K562 (cell line): ENCODE results near the gene MACROH2A2. TPM values are rescaled to one million over a fixed set of nuclear protein-coding genes. Genes with fewer than 3 reads are reported as not detected.
"Not testable (repeated sequence)": the region's sequence is repeated elsewhere in the genome, so short reads cannot be mapped to it uniquely, and the experiment has no call there.

Experiments
- ATAC-seq: fragments of 200-7000 bp; cut with Tn5 transposase; 3 replicates; pipeline ENCODE4 v1.9.1; 2020; ENCODE audit warnings: moderate library complexity
- BruUV-seq: library from RNA; stranded (reverse); fragments of 400-500 nt; replicated peaks from 2 replicates; lab custom pipeline; 2021; lab: Mats Ljungman, UMichigan
- CTCF ChIA-PET: fragments of 300-600 bp; formaldehyde crosslinking; extraction: SDS; loops from one replicate; lab custom pipeline; 2021; ENCODE audit warnings: low intra/inter-chr PET ratio; lab: Yijun Ruan, JAX
- POLR2A ChIA-PET: fragments of 300-600, 350-650 bp; sonication (Branson Sonifier 250); formaldehyde crosslinking; extraction: SDS; loops from one replicate; lab custom pipeline; 2021; ENCODE audit warnings: antibody characterized with exemption, inconsistent platforms; lab: Yijun Ruan, JAX
- DNase-seq, 4 experiments: peaks; one replicate each; pipeline versions ENCODE4 v3.0.0 to v3.0.0-alpha.2; 2011 to 2018; ENCODE audit warnings: low spot score in 3 of 4, mixed read lengths in 3 of 4; ENCODE audit errors: extremely low read depth in 1 of 4
- FAIRE-seq: peaks from 2 replicates; lab custom pipeline; 2011; peaks lifted over from hg19 to GRCh38; lab: Jason Lieb, UNC
- H2AFZ ChIP-seq: 2 replicates; pipeline ENCODE4 v1.6.0; 2011; ENCODE audit warnings: low read depth, low read length, control low read depth, inconsistent platforms
- H3K27ac ChIP-seq: fragments of 200-600 bp; 3 replicates; pipeline ENCODE4 v1.8.0; 2011; ENCODE audit warnings: low read depth, mild to moderate bottlenecking, control low read depth, inconsistent platforms, low read length, moderate library complexity, mixed read lengths; ENCODE audit errors: extremely low read depth
- H3K27me3 ChIP-seq, 2 experiments: fragments of 300-600 bp in 1 of 2; 2 replicates in 1 of 2; 3 replicates in 1 of 2; pipeline versions ENCODE4 v1.6.0 to v1.8.0; 2011; ENCODE audit warnings: inconsistent platforms in 2 of 2, low read length in 2 of 2, mild to moderate bottlenecking in 1 of 2, mixed read lengths in 1 of 2, moderate library complexity in 1 of 2; ENCODE audit not compliant: control insufficient read depth in 2 of 2, insufficient read depth in 2 of 2
- H3K36me3 ChIP-seq: fragments of 300-600 bp; 3 replicates; pipeline ENCODE4 v1.8.0; 2011; ENCODE audit warnings: mild to moderate bottlenecking, low read length, inconsistent platforms; ENCODE audit not compliant: control insufficient read depth, insufficient read depth
- H3K4me1 ChIP-seq, 2 experiments: fragments of 200-600 bp in 1 of 2; replicated peaks in 1 of 2; 2 replicates in 1 of 2; 3 replicates in 1 of 2; pipeline versions ENCODE4 v1.5.1 to v1.8.0; 2011; ENCODE audit warnings: inconsistent platforms in 2 of 2, low read length in 2 of 2, mild to moderate bottlenecking in 1 of 2, mixed read lengths in 1 of 2, moderate library complexity in 1 of 2; ENCODE audit not compliant: control insufficient read depth in 2 of 2, insufficient read depth in 2 of 2
- H3K4me2 ChIP-seq: 2 replicates; pipeline ENCODE4 v1.6.1; 2011; ENCODE audit warnings: low read length, control low read depth, inconsistent platforms, mixed read lengths; ENCODE audit not compliant: insufficient read depth
- H3K4me3 ChIP-seq: fragments of 200-600 bp; sonication (generic), shearing (Covaris generic); 2 replicates; pipeline ENCODE4 v1.5.1; 2016; ENCODE audit warnings: control low read depth, inconsistent platforms
- H3K79me2 ChIP-seq: fragments of 200-600 bp; 3 replicates; pipeline ENCODE4 v1.8.0; 2011; ENCODE audit warnings: low read length, inconsistent platforms; ENCODE audit not compliant: control insufficient read depth, insufficient read depth
- H3K9ac ChIP-seq, 2 experiments: 2 replicates each; pipeline versions ENCODE4 v1.6.0 to v1.6.1; 2011; ENCODE audit warnings: low read depth in 2 of 2, low read length in 2 of 2, control low read depth in 1 of 2, inconsistent platforms in 1 of 2, mild to moderate bottlenecking in 1 of 2, mixed read lengths in 1 of 2; ENCODE audit not compliant: insufficient read depth in 1 of 2
- H3K9me1 ChIP-seq: one replicate; pipeline ENCODE4 v1.6.0; 2011; ENCODE audit warnings: inconsistent platforms, mild to moderate bottlenecking, low read length, moderate library complexity; ENCODE audit not compliant: control insufficient read depth, insufficient read depth
- H3K9me3 ChIP-seq: replicated peaks from 2 replicates; pipeline ENCODE4 v1.5.1; 2011; ENCODE audit warnings: low read depth, low read length, inconsistent platforms; ENCODE audit not compliant: control insufficient read depth, insufficient read depth
- H4K20me1 ChIP-seq: replicated peaks from 2 replicates; pipeline ENCODE4 v1.6.1; 2011; ENCODE audit warnings: low read length, inconsistent platforms, mixed read lengths; ENCODE audit not compliant: control insufficient read depth, insufficient read depth
- CHD4 ChIP-seq: fragments of 200-600 bp; sonication (generic); IDR thresholded peaks from 3 replicates; pipeline ENCODE4 v1.6.1; 2012; ENCODE audit warnings: low read depth, mild to moderate bottlenecking, mixed read lengths, low read length, inconsistent platforms; ENCODE audit not compliant: insufficient read depth, insufficient replicate concordance, poor library complexity, severe bottlenecking
- SAFB ChIP-seq: fragments of 200-400 bp; formaldehyde crosslinking; IDR thresholded peaks from 2 replicates; pipeline ENCODE4 v1.6.1; 2017; ENCODE audit warnings: low read depth, low read length, borderline replicate concordance
- ZBTB11 ChIP-seq, 3 experiments: fragments of 200-800 bp in 1 of 3; fragments of 250-450 bp in 1 of 3; fragments of 450-650 bp in 1 of 3; sonication (Bioruptor Pico) in 1 of 3; sonication (Bioruptor generic) in 1 of 3; formaldehyde crosslinking in 1 of 3; IDR thresholded peaks; 2 replicates each; pipeline versions ENCODE4 v1.6.1 to v1.8.0; 2016 to 2022; ENCODE audit warnings: mild to moderate bottlenecking in 2 of 3, missing genetic modification characterization in 2 of 3, missing compliant biosample characterization in 1 of 3, moderate library complexity in 1 of 3
- WGBS: fragments of 100-300 bp; shearing (Covaris generic); methylation state at CpG from one replicate; pipeline ENCODE4 v1.1.6; 2016; ENCODE audit warnings: low coverage, mixed read lengths; ENCODE audit not compliant: insufficient coverage; ENCODE audit errors: missing lambda C conversion rate; 5-methylcytosine and 5-hydroxymethylcytosine counted together
- in situ Hi-C: fragments of 300-500 bp; cut with MboI; formaldehyde crosslinking; loops from 4 replicates; pipeline ENCODE4 v1.15.0; 2018; ENCODE audit warnings: inconsistent platforms, mixed read lengths
- intact Hi-C: fragments of 100-400 bp; cut with micrococcal nuclease; formaldehyde crosslinking; loops from 2 replicates; pipeline ENCODE4 v1.14.2; 2022
- polyA plus RNA-seq, 8 experiments: library from polyadenylated mRNA; depleted of rRNA in 4 of 8; stranded (reverse) in 5 of 8; unstranded in 3 of 8; fragments of >200 nt; fragmentation: Nextera tagmentation in 2 of 8; fragmentation: Illumina TruSeq in 1 of 8; extraction: Ambion mirVana in 2 of 8; extraction: Trizol in 1 of 8; gene quantifications; 2 replicates each; pipeline versions ENCODE4 v1.2.1 to v1.2.3, GENCODE V29; 2011 to 2014; ENCODE audit warnings: inconsistent platforms in 1 of 8, missing spikeins in 1 of 8
- total RNA-seq, 7 experiments: library from RNA; depleted of rRNA in 6 of 7; stranded (reverse); fragments of >200 nt in 6 of 7; fragmentation: Illumina TruSeq in 2 of 7; extraction: Trizol in 2 of 7; gene quantifications; 2 replicates each; pipeline versions ENCODE4 v1.2.1 to v1.2.3, GENCODE V29; 2011 to 2021; ENCODE audit warnings: low replicate concordance in 1 of 7

MACROH2A2 gene
- total and polyA plus RNA-seq, 9 of the 15 experiments (the other 6 are each of a cell fraction or from before 2014, with no cell fraction given) = 0.07 TPM; not detected in 8

- TF ChIP-seq ZBTB11 (CRISPR knock-in tag; IDR thresholded peaks at IDR 0.05) = no peak
- no peak for TF ChIP-seq CHD4
- no peak for TF ChIP-seq SAFB
These were observed 11.6 kb upstream of the MACROH2A2 start (continued) for GRCh38 chr10:70041016-70041415.

GRCh38 chr10:70041739-70042138 lies 10.9 kb upstream of the MACROH2A2 start:
- H3K9ac ChIP-seq, H3K9me3 ChIP-seq, DNase-seq, H3K4me1 ChIP-seq, H4K20me1 ChIP-seq, FAIRE-seq, CTCF ChIA-PET, H3K27ac ChIP-seq, H2AFZ ChIP-seq, H3K27me3 ChIP-seq, intact Hi-C loops, ATAC-seq, BruUV-seq, H3K9me1 ChIP-seq, H3K36me3 ChIP-seq, in situ Hi-C loops, H3K4me3 ChIP-seq, H3K79me2 ChIP-seq, H3K4me2 ChIP-seq, POLR2A ChIA-PET: not testable (repeated sequence)
- 2% methylated on average over 8 of the region's 8 CpGs for WGBS

- intact Hi-C loops, H3K4me2 ChIP-seq, DNase-seq, H3K4me3 ChIP-seq, H2AFZ ChIP-seq, H3K9me3 ChIP-seq, H3K4me1 ChIP-seq, H3K9me1 ChIP-seq, POLR2A ChIA-PET, H4K20me1 ChIP-seq, H3K79me2 ChIP-seq, H3K9ac ChIP-seq, H3K36me3 ChIP-seq, H3K27ac ChIP-seq, FAIRE-seq, BruUV-seq, CTCF ChIA-PET, ATAC-seq, in situ Hi-C loops: not testable (repeated sequence)
- WGBS = 3% methylated on average over 4 of the region's 4 CpGs
- peaks cover 14 to 17% of the 10 kb centered on the region in 2 experiments; a peak in 4 of 5 replicates for H3K27me3 ChIP-seq
These were observed 5.6 kb upstream of the MACROH2A2 start for GRCh38 chr10:70047066-70047465.
